H1 (cell line): ENCODE data around the gene PRDX2. TPM values are rescaled to one million over a fixed set of nuclear protein-coding genes. Genes with fewer than 3 reads are reported as not detected.
A peak's percentile ranks its signal among the peaks of the same experiment; 100 is the strongest.

Experiments used
- CTCF ChIA-PET: fragments of 300-600 bp; sonication (Branson Sonifier 250); formaldehyde crosslinking; loops from one replicate; lab custom pipeline; 2021; ENCODE audit not compliant: partially characterized antibody; lab: Charles Lee
- POLR2A ChIA-PET: fragments of 300-600 bp; sonication (Branson Sonifier 250); formaldehyde crosslinking; loops from one replicate; lab custom pipeline; 2021; ENCODE audit warnings: inconsistent platforms; ENCODE audit not compliant: partially characterized antibody; lab: Charles Lee
- DNase-seq, 2 experiments: peaks; one replicate each; pipeline versions ENCODE4 v3.0.0 to v3.0.0-alpha.2; 2010 to 2022; ENCODE audit warnings: low spot score in 2 of 2, low read depth in 1 of 2, mixed read lengths in 1 of 2
- FAIRE-seq: peaks from 2 replicates; lab custom pipeline; 2011; peaks lifted over from hg19 to GRCh38; lab: Jason Lieb, UNC
- H2AFZ ChIP-seq: 2 replicates; pipeline ENCODE4 v1.8.1; 2012; ENCODE audit warnings: low read length, inconsistent platforms
- H2AK5ac ChIP-seq: 2 replicates; pipeline ENCODE4 v1.6.1; 2013; ENCODE audit warnings: low read depth, low read length
- H2BK120ac ChIP-seq: replicated peaks from 2 replicates; pipeline ENCODE3; 2013; ENCODE audit warnings: low read depth, low read length, inconsistent platforms
- H2BK12ac ChIP-seq: 2 replicates; pipeline ENCODE4 v1.6.1; 2013; ENCODE audit warnings: low read depth, low read length
- H2BK15ac ChIP-seq: 2 replicates; pipeline ENCODE4 v1.6.1; 2013; ENCODE audit warnings: low read length
- H2BK20ac ChIP-seq: 2 replicates; pipeline ENCODE4 v1.6.1; 2013; ENCODE audit warnings: low read length
- H2BK5ac ChIP-seq: 2 replicates; pipeline ENCODE4 v1.6.1; 2013; ENCODE audit warnings: low read depth, low read length
- H3K14ac ChIP-seq: 2 replicates; pipeline ENCODE4 v1.6.1; 2013; ENCODE audit warnings: inconsistent platforms; ENCODE audit not compliant: insufficient read length
- H3K18ac ChIP-seq: 2 replicates; pipeline ENCODE4 v1.6.1; 2013; ENCODE audit warnings: low read length; ENCODE audit errors: extremely low read depth
- H3K23ac ChIP-seq: 2 replicates; pipeline ENCODE4 v1.6.1; 2013; ENCODE audit warnings: inconsistent platforms; ENCODE audit not compliant: insufficient read length
- H3K23me2 ChIP-seq: 2 replicates; pipeline ENCODE4 v1.6.1; 2013; ENCODE audit warnings: low read depth, low read length
- H3K27ac ChIP-seq: 2 replicates; pipeline ENCODE4 v1.6.1; 2011; ENCODE audit warnings: low read depth, low read length, inconsistent platforms
- H3K27me3 ChIP-seq, 4 experiments: replicated peaks in 1 of 4; 1 replicate in 1 of 4; 2 replicates in 3 of 4; pipeline versions ENCODE4 v1.6.1 to v1.8.1; 2011 to 2013; ENCODE audit warnings: low read length in 3 of 4, mild to moderate bottlenecking in 3 of 4, inconsistent platforms in 2 of 4, mixed read lengths in 2 of 4, moderate library complexity in 1 of 4; ENCODE audit not compliant: control insufficient read depth in 3 of 4, insufficient read depth in 3 of 4; ENCODE audit errors: extremely low read depth in 1 of 4
- H3K36me3 ChIP-seq, 4 experiments: 2 replicates each; pipeline versions ENCODE4 v1.6.1 to v1.8.1; 2011 to 2013; ENCODE audit warnings: mild to moderate bottlenecking in 4 of 4, low read length in 3 of 4, moderate library complexity in 2 of 4, control low read depth in 1 of 4, inconsistent platforms in 1 of 4; ENCODE audit not compliant: insufficient read depth in 4 of 4, control insufficient read depth in 2 of 4
- H3K4ac ChIP-seq: replicated peaks from 2 replicates; pipeline ENCODE3; 2013; ENCODE audit warnings: low read length, low read depth, mixed read lengths, inconsistent platforms; ENCODE audit not compliant: insufficient read length
- H3K4me1 ChIP-seq, 4 experiments: replicated peaks in 1 of 4; 1 replicate in 1 of 4; 2 replicates in 3 of 4; pipeline versions ENCODE4 v1.6.1 to v1.8.1; 2011 to 2013; ENCODE audit warnings: low read length in 3 of 4, inconsistent platforms in 2 of 4, mixed read lengths in 1 of 4; ENCODE audit not compliant: insufficient read depth in 4 of 4, control insufficient read depth in 3 of 4
- H3K4me2 ChIP-seq, 2 experiments: 2 replicates each; pipeline versions ENCODE4 v1.6.1 to v1.8.1; 2011 to 2013; ENCODE audit warnings: low read depth in 2 of 2, low read length in 2 of 2, control low read depth in 1 of 2, inconsistent platforms in 1 of 2, mild to moderate bottlenecking in 1 of 2; ENCODE audit not compliant: insufficient read depth in 1 of 2
- H3K4me3 ChIP-seq, 4 experiments: fragments of 200-600, 300-600 bp in 1 of 4; sonication (generic), shearing (Covaris generic), sonication (Bioruptor Twin) in 1 of 4; 2 replicates each; pipeline versions ENCODE4 v1.5.1 to v1.8.1; 2011 to 2016; ENCODE audit warnings: low read length in 4 of 4, low read depth in 3 of 4, control low read depth in 2 of 4, inconsistent platforms in 2 of 4, mild to moderate bottlenecking in 2 of 4, mixed read lengths in 1 of 4, moderate library complexity in 1 of 4; ENCODE audit not compliant: insufficient read depth in 2 of 4; ENCODE audit errors: extremely low read depth in 1 of 4
- H3K56ac ChIP-seq: replicated peaks from 2 replicates; pipeline ENCODE3; 2013; ENCODE audit warnings: low read depth, mild to moderate bottlenecking, mixed read lengths, low read length, inconsistent platforms; ENCODE audit not compliant: insufficient read length
- H3K79me1 ChIP-seq: 2 replicates; pipeline ENCODE4 v1.6.1; 2013; ENCODE audit warnings: low read depth, low read length, control low read depth
- H3K79me2 ChIP-seq, 2 experiments: 2 replicates each; pipeline versions ENCODE4 v1.6.1 to v1.8.1; 2012 to 2013; ENCODE audit warnings: low read length in 2 of 2, mild to moderate bottlenecking in 2 of 2, inconsistent platforms in 1 of 2; ENCODE audit not compliant: insufficient read depth in 2 of 2, control insufficient read depth in 1 of 2
- H3K9ac ChIP-seq, 4 experiments: replicated peaks in 1 of 4; 1 replicate in 1 of 4; 2 replicates in 3 of 4; pipeline versions ENCODE4 v1.6.1 to v1.8.1; 2011 to 2013; ENCODE audit warnings: low read depth in 3 of 4, low read length in 3 of 4, control low read depth in 2 of 4, mild to moderate bottlenecking in 2 of 4, moderate library complexity in 2 of 4, inconsistent platforms in 1 of 4; ENCODE audit errors: extremely low read depth in 1 of 4
- H3K9me3 ChIP-seq, 2 experiments: 2 replicates each; pipeline versions ENCODE4 v1.6.1 to v1.8.1; 2012 to 2013; ENCODE audit warnings: mild to moderate bottlenecking in 2 of 2, moderate library complexity in 2 of 2, control low read depth in 1 of 2, inconsistent platforms in 1 of 2, low read depth in 1 of 2, low read length in 1 of 2, mixed read lengths in 1 of 2; ENCODE audit not compliant: insufficient read depth in 2 of 2
- H4K20me1 ChIP-seq, 2 experiments: replicated peaks in 1 of 2; 2 replicates each; pipeline versions ENCODE3 to v1.8.1; 2011 to 2013; ENCODE audit warnings: inconsistent platforms in 2 of 2, low read length in 2 of 2, mild to moderate bottlenecking in 1 of 2; ENCODE audit not compliant: insufficient read depth in 2 of 2, control insufficient read depth in 1 of 2
- H4K5ac ChIP-seq: 2 replicates; pipeline ENCODE4 v1.6.1; 2013; ENCODE audit warnings: low read length, low read depth, mixed read lengths, inconsistent platforms; ENCODE audit not compliant: insufficient read length
- H4K8ac ChIP-seq: 2 replicates; pipeline ENCODE4 v1.8.0; 2013; ENCODE audit warnings: mild to moderate bottlenecking, moderate library complexity, low read length, inconsistent platforms; ENCODE audit not compliant: insufficient read depth; ENCODE audit errors: extremely low read depth
- H4K91ac ChIP-seq: replicated peaks from 2 replicates; pipeline ENCODE3; 2013; ENCODE audit warnings: low read length, mixed read lengths, inconsistent platforms; ENCODE audit not compliant: insufficient read length
- CBX8 ChIP-seq: fragments of 300-800, 300-1000 bp; sonication (generic); IDR thresholded peaks from 2 replicates; pipeline ENCODE4 v1.7.1; 2016; ENCODE audit warnings: low read depth, low read length, borderline replicate concordance
- CHD1 ChIP-seq: IDR thresholded peaks from 2 replicates; pipeline ENCODE4 v1.6.1; 2012; ENCODE audit warnings: low read depth, low read length, improper control_type of control experiment
- CREB1 ChIP-seq: IDR thresholded peaks from 2 replicates; pipeline ENCODE4 v1.6.1; 2012; ENCODE audit warnings: inconsistent platforms
- FOSL1 ChIP-seq: IDR thresholded peaks from 2 replicates; pipeline ENCODE4 v1.6.1; 2011; ENCODE audit warnings: mild to moderate bottlenecking, low read depth, low read length, moderate library complexity; ENCODE audit not compliant: insufficient read depth
- JUND ChIP-seq: IDR thresholded peaks from 2 replicates; pipeline ENCODE4 v1.6.1; 2011; ENCODE audit warnings: mild to moderate bottlenecking, improper control_type of control experiment, low read length
- KDM4A ChIP-seq: IDR thresholded peaks from one replicate; pipeline ENCODE4 v1.7.1; 2012; ENCODE audit warnings: low read depth, mild to moderate bottlenecking, moderate library complexity, low read length, inconsistent platforms; ENCODE audit not compliant: severe bottlenecking
- KDM5A ChIP-seq: fragments of 200-600 bp; IDR thresholded peaks from 2 replicates; pipeline ENCODE4 v1.7.1; 2012; ENCODE audit warnings: mild to moderate bottlenecking, low read length, inconsistent platforms, mixed read lengths
- RAD21 ChIP-seq, 2 experiments: IDR thresholded peaks in 1 of 2; conservative IDR thresholded peaks in 1 of 2; 2 replicates each; pipeline ENCODE4 v1.6.1; 2011; ENCODE audit warnings: low read depth in 2 of 2, low read length in 2 of 2, improper control_type of control experiment in 1 of 2, inconsistent platforms in 1 of 2, mild to moderate bottlenecking in 1 of 2, moderate library complexity in 1 of 2
- RFX5 ChIP-seq: IDR thresholded peaks from 2 replicates; pipeline ENCODE4 v1.6.1; 2011; ENCODE audit warnings: low read depth, low read length, improper control_type of control experiment, borderline replicate concordance
- SUZ12 ChIP-seq: fragments of 200-600 bp; sonication (generic); IDR thresholded peaks from 2 replicates; pipeline ENCODE4 v1.6.1; 2012; ENCODE audit warnings: mild to moderate bottlenecking, inconsistent platforms, low read length, moderate library complexity, mixed read lengths
- TAF1 ChIP-seq: IDR thresholded peaks from 2 replicates; pipeline ENCODE4 v1.6.1; 2011; ENCODE audit warnings: mild to moderate bottlenecking, low read depth, low read length
- YY1 ChIP-seq: IDR thresholded peaks from 2 replicates; pipeline ENCODE4 v1.6.1; 2011; ENCODE audit warnings: low read depth, mild to moderate bottlenecking, low read length
- WGBS, 2 experiments: shearing (Covaris generic) in 1 of 2; methylation state at CpG; one replicate each; pipeline versions ENCODE4 v1.1.6 to v1.1.7; 2013 to 2015; ENCODE audit warnings: low lambda C conversion rate in 2 of 2, mixed read lengths in 2 of 2, inconsistent platforms in 1 of 2, low coverage in 1 of 2, missing lambda C conversion rate in 1 of 2; ENCODE audit not compliant: insufficient replicate concordance in 2 of 2, insufficient coverage in 1 of 2, insufficient read length in 1 of 2; ENCODE audit errors: extremely low coverage in 1 of 2, missing lambda C conversion rate in 1 of 2; 5-methylcytosine and 5-hydroxymethylcytosine counted together
- polyA plus RNA-seq, 7 experiments: library from polyadenylated mRNA; depleted of rRNA in 3 of 7; stranded (reverse) in 5 of 7; unstranded in 2 of 7; fragments of >200 nt in 5 of 7; fragments of 200-250 nt in 2 of 7; gene quantifications; 1 replicate in 5 of 7; 2 replicates in 1 of 7; 4 replicates in 1 of 7; pipeline versions ENCODE4 v1.2.1 to v1.2.3, GENCODE V29; 2011 to 2013; ENCODE audit warnings: missing spikeins in 2 of 7, mixed read lengths in 2 of 7
- total RNA-seq: library from RNA; stranded (reverse); fragmentation: NEBNext Ultra II Directional; extraction: Animal tissue kit (Norgen Biotek cat#: 25700); gene quantifications from 2 replicates; pipeline ENCODE4 v1.2.1, GENCODE V29; 2021

Gene PRDX2
- total and polyA plus RNA-seq, 2 of the 8 experiments (the other 6 are each of a cell fraction or from before 2014, with no cell fraction given), result 380 to 748 TPM

DNA sequence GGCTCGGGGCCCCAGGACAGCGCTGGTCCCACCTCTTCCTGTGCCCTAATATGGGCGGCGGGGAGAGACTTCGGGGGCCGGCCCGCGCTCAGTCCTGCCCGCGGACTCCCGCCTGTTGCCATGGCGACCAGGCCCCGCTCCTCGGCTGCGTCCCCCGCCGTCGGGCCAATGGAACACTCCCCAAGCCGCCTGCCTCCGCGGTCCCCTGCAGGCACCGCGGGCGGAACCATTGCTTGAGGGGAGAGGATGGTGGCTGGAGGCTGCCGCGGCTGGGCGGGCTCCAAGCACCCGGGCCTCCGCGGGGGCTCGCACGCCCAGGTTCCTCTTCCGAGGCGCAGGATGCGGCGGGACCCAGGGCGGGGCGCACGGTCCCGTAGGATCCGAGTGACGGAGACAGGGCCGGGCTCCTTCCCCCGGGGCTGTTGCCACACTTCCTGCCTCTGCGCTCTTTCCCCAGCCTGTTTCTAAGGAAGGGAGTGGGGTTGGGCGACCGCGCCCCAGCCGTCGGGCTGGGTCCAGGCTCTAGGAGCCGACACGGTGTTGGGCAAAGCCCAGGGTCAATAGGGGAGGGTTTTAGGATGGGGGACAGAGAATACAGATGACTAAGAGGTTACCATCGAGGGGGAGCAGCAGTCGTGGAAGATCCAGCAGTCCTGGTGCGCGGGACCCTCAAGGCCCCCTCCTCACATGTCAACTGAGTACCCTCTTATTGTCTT is 11.5 kb downstream of the PRDX2 start:
- Histone ChIP-seq H2AFZ (no peak overlapping the region), H2AK5ac (no peak overlapping the region), H3K56ac (no peak overlapping the region), H3K27me3 (peaks cover 0 to 18% (median 13%) of the 10 kb centered on the region in 4 experiments; a peak in 5 of 7 replicates), H3K27ac (no peak overlapping the region; the same call in 1 of the 2 replicates), H3K4ac (no peak overlapping the region), H3K9me3 (no peaks in the 10 kb centered on the region), H2BK15ac (no peak overlapping the region), H2BK120ac (no peak overlapping the region), H3K18ac (peak overlapping the region; percentile 24; the same call in 1 of the 2 replicates), H3K23ac (no peak overlapping the region), H3K4me1 (peaks cover 7 to 32% (median 22%) of the 10 kb centered on the region in 4 experiments), H3K23me2 (peaks cover 31% of the 10 kb centered on the region), H3K4me3 (peak overlapping the region; percentile 36 to 71 (median 52)), H3K14ac (no peak overlapping the region), H2BK20ac (no peak overlapping the region), H3K4me2 (peak overlapping the region; percentile 74 to 97), H4K8ac (no peak overlapping the region), H3K79me2 (no peaks in the 10 kb centered on the region), H2BK5ac (no peak overlapping the region), H4K91ac (no peak overlapping the region), H3K9ac (peak overlapping the region in 2 of 4 experiments; percentile 25 to 28; a peak in 3 of 7 replicates), H3K36me3 (no peaks in the 10 kb centered on the region), H3K79me1 (no peaks in the 10 kb centered on the region), H4K20me1 (peaks cover 0 to 1% of the 10 kb centered on the region in 2 experiments), H2BK12ac (no peak overlapping the region), H4K5ac (no peak overlapping the region)
- DNase-seq, result peak; percentile 87 to 97
- CTCF ChIA-PET, result interaction anchor here (2.3 to 17.9 kb wide), 4 partner anchors 10 to 30 kb away, joined by 9 to 288 read pairs (median 158); partner anchors contain the start of genes PRDX2 and THSD8
- 1% methylated on average over 45 of the region's 56 CpGs; no CpG with 5 or more reads in 1 of the 2 experiments for WGBS, 2 experiments
- POLR2A ChIA-PET, result interaction anchor here (0.8 to 15.2 kb wide), 12 partner anchors 10 to 109 kb away, joined by 3 to 317 read pairs (median 14); partner anchors contain the start of genes HOOK2, PRDX2, THSD8 and TNPO2
- FAIRE-seq, result no peak
- TF ChIP-seq RAD21 (IDR thresholded peaks at IDR 0.05 in 1 of 2, conservative IDR thresholded peaks at IDR 0.05 in 1 of 2; ENCODE audit: low read depth in 2 of 2, low read length in 2 of 2) (no peak), CBX8 (no peak), YY1 (peak; percentile 21; the same call in 1 of the 2 replicates), SUZ12 (no peak), CREB1 (peak; percentile 21; the same call in 1 of the 2 replicates), CHD1 (peak; percentile 94), KDM4A (no peak), FOSL1 (no peak), KDM5A (no peak), TAF1 (no peak), RFX5 (no peak; the same call in 1 of the 2 replicates), JUND (peak; percentile 94)
